Progenitor cell of endocrine pancreas (in vitro differentiated cells): Measurements from ENCODE around the gene NANS. TPM values are rescaled to one million over a fixed set of nuclear protein-coding genes. Genes with fewer than 3 reads are reported as not detected.
"Not testable (repeated sequence)": the region's sequence is repeated elsewhere in the genome, so short reads cannot be mapped to it uniquely, and the experiment has no call there.

Experiments used
- DNase-seq: peaks from one replicate; pipeline ENCODE4 v3.0.0; 2021; ENCODE audit warnings: low spot score; ENCODE audit not compliant: unreplicated experiment
- H3K27ac Mint-ChIP-seq: 2 replicates; pipeline ENCODE4 v1.8.0; 2021; ENCODE audit warnings: mild to moderate bottlenecking, moderate library complexity, mixed read lengths
- H3K27me3 Mint-ChIP-seq: 2 replicates; pipeline ENCODE4 v1.8.0; 2021; ENCODE audit warnings: mixed read lengths
- H3K36me3 Mint-ChIP-seq: 2 replicates; pipeline ENCODE4 v1.8.0; 2022; ENCODE audit warnings: mixed read lengths; ENCODE audit not compliant: insufficient read depth
- H3K4me1 Mint-ChIP-seq: 2 replicates; pipeline ENCODE4 v1.8.0; 2021; ENCODE audit warnings: low read depth, mixed read lengths
- H3K4me3 Mint-ChIP-seq: 2 replicates; pipeline ENCODE4 v1.8.0; 2021; ENCODE audit warnings: low read depth, mild to moderate bottlenecking, moderate library complexity, mixed read lengths
- H3K9me3 Mint-ChIP-seq: 2 replicates; pipeline ENCODE4 v1.8.0; 2021; ENCODE audit warnings: low read depth, mixed read lengths
- total RNA-seq: library from RNA; stranded (reverse); gene quantifications from 2 replicates; pipeline ENCODE4 v1.2.1, GENCODE V29; 2021
- TF ChIP-seq, protein P1 (sequence below): fragments of 200-600 bp; sonication (generic); IDR thresholded peaks from one replicate; pipeline ENCODE4 v1.5.0; 2021; ENCODE audit warnings: antibody characterized with exemption, mild to moderate bottlenecking; ENCODE audit not compliant: unreplicated experiment

The NANS gene
- total RNA-seq, 1 donor from 2014 or later, result 31.9 TPM

DNA sequence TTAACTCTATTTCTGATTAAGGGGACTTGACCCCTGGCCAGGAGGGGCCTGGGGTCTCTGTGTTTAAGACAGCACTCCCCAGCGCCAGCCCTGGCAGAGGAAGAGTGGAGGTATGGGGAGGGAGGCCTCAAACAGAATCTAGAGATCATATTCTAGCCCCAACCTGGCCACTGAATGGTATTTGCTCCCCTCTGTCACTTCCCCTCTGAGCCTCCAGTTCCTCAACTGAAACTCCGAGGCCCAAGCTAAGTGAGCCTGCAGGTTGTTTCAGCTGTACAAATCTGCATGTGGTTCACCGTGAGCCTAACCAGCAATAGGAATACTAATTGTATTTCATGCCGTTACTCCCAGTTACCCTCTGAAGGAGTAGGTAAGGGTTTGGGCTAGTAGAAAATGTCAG lies 37.4 kb upstream of the NANS start:
- Mint-ChIP-seq H3K4me3 (no peak overlapping the region), H3K36me3 (peaks cover 21% of the 10 kb centered on the region), H3K27ac (no peak overlapping the region), H3K9me3 (no peaks in the 10 kb centered on the region), H3K27me3 (no peaks in the 10 kb centered on the region), H3K4me1 (no peaks in the 10 kb centered on the region)
- DNase-seq, result no peak
- TF ChIP-seq, protein P1, sequence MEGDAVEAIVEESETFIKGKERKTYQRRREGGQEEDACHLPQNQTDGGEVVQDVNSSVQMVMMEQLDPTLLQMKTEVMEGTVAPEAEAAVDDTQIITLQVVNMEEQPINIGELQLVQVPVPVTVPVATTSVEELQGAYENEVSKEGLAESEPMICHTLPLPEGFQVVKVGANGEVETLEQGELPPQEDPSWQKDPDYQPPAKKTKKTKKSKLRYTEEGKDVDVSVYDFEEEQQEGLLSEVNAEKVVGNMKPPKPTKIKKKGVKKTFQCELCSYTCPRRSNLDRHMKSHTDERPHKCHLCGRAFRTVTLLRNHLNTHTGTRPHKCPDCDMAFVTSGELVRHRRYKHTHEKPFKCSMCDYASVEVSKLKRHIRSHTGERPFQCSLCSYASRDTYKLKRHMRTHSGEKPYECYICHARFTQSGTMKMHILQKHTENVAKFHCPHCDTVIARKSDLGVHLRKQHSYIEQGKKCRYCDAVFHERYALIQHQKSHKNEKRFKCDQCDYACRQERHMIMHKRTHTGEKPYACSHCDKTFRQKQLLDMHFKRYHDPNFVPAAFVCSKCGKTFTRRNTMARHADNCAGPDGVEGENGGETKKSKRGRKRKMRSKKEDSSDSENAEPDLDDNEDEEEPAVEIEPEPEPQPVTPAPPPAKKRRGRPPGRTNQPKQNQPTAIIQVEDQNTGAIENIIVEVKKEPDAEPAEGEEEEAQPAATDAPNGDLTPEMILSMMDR, result no peak

DNA sequence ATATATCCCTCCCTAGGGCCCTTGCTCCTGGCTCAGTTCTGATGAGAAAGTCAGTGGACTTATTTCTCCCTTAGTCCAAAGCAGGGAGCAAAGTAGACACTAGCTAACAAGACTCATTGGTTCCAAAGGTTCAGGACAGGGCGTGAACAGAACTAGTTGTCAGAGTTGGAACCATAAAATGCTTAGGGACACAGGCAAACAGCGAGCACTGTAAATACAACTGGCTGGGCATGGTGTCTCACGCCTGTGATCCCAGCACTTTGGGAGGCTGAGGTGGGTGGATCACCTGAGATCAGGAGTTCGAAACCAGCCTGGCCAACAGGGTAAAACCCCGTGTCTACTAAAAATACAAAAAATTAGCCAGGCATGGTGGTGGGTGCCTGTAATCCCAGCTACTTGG lies 36.7 kb upstream of the NANS start:
- Mint-ChIP-seq H3K27ac (peak overlapping the region; percentile 18), H3K36me3 (peaks cover 19% of the 10 kb centered on the region)
- not testable (repeated sequence) for H3K4me3 Mint-ChIP-seq, DNase-seq, H3K9me3 Mint-ChIP-seq, H3K27me3 Mint-ChIP-seq, H3K4me1 Mint-ChIP-seq

DNA sequence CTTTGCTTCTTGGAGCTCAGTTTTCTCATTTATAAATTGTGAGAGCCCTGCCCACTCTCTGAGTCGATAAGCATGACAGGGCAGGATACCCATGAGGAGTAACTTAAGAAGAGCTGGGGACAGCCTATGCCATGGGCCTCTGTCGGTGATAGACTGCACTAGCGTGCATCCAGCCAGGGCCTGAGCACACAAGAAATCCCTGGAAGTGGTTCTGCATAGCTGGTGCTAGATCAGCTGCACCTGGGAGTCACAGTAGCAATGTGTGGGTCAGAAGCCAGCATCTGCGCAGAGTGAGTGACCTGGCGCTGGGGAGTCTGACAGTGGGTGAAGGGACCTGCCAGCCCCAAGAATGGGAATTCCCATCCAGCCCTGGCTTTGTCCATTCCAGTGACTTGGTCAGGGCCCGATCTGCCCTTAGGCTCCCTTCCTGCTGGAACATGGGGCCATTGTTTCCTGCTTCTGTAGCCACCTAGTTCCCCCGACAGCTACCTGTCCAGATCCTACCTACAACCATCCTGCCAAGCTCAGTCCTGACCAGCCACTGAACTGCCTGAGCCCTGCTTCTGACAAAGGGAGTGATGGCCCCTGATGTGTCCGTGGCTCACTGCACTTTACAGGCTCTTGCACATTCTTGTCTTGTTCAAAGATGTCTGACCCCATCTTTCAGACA lies 35.9 kb upstream of the NANS start:
- no peaks in the 10 kb centered on the region for H3K4me1 Mint-ChIP-seq
- H3K27me3 Mint-ChIP-seq, result no peaks in the 10 kb centered on the region
- no peak for DNase-seq
- no peak overlapping the region for H3K4me3 Mint-ChIP-seq
- H3K27ac Mint-ChIP-seq, result peak overlapping the region; percentile 67
- peaks cover 17% of the 10 kb centered on the region for H3K36me3 Mint-ChIP-seq
- H3K9me3 Mint-ChIP-seq, result no peaks in the 10 kb centered on the region
- TF ChIP-seq, protein P1, result no peak

DNA sequence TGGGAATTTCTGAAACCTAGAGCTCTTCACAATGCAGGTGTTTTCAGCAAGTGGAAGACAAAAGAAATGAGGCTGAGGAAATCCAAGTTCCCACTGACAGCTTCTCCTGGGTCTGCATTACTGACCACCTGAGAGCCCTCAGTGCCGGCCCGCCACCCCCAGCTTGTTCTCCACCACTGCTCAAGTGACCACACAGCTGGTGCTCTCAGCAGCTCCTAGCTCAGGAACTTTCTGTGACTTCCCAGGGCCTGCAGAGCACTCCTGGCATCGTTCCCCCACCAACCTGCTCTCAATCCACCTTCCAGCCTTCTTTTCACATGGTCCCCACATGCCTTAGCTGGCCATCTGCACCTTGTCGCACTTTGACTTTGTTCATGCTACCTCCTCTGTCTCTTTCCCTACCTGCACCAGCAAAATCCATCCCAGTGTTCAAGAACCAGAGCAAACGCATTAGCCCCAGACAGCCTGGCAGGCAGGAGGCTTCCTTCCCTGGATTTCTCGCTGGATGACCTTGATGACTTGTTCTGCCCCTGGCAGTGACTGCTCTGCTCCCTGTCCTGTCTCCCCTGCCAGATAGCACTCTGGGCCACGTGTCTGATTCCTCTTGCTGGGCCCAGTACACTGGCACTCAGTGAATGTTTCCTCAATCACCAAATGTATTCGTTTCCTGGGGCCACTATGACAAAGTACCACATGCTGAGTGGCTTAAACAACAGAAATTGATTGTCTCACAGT lies 35.1 kb upstream of the NANS start:
- Mint-ChIP-seq H3K4me1 (no peaks in the 10 kb centered on the region), H3K4me3 (no peak overlapping the region), H3K27me3 (no peaks in the 10 kb centered on the region), H3K9me3 (no peaks in the 10 kb centered on the region), H3K36me3 (peaks cover 12% of the 10 kb centered on the region), H3K27ac (no peak overlapping the region)
- no peak for DNase-seq
- TF ChIP-seq, protein P1, result no peak

DNA sequence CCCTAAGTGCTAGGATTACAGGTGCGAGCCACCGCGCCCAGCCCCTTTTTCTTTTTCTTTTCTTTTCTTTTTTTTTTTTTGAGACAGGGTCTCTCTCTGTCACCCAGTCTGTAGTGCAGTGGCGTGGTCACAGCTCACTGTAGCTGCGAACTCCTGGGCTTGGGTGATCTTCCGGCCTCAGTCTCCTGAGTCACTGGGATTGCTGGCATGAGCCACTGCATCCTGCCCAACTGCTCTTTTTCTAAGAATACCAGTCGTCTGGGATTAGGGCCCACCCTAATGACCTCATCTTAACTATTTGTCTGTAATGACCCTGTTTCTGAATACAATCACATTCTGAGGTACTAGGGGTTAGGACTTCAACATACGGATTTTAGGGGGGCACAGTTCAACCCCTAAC lies 34.1 kb upstream of the NANS start:
- TF ChIP-seq, protein P1, result no peak
- Mint-ChIP-seq H3K4me1 (no peaks in the 10 kb centered on the region), H3K27me3 (no peaks in the 10 kb centered on the region), H3K9me3 (no peaks in the 10 kb centered on the region), H3K36me3 (peaks cover 9% of the 10 kb centered on the region), H3K4me3 (no peak overlapping the region), H3K27ac (peak overlapping the region; percentile 62)
- no peak for DNase-seq

DNA sequence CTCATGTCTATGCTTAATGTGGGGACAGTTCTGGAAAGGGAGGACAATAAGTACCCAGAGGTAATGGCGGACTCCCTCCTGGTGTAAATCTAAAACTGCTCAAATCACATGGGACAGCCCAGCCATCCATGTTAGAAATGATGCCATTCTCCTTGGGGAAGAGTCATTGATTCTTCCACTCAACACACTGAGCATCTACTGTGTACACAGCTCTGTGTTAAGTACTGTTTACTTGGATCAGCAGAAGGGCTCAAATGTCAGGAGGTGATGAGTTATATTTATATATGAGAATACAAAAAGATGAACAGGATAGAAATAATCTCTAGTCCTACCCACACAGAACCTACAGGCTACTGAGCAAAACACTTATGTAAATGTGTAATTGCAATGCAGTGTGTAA lies 31.8 kb upstream of the NANS start:
- TF ChIP-seq, protein P1, result no peak
- Mint-ChIP-seq H3K4me1 (no peaks in the 10 kb centered on the region), H3K36me3 (peaks cover 9% of the 10 kb centered on the region), H3K27me3 (no peaks in the 10 kb centered on the region), H3K4me3 (no peak overlapping the region), H3K27ac (peak overlapping the region; percentile 3), H3K9me3 (no peaks in the 10 kb centered on the region)
- no peak for DNase-seq
